T-helper 1 cell treated with Interleukin-12 subunit alpha and Interleukin-12 subunit beta and Interleukin-4 antibody, amounts not matched to agents 30 μg/mL and 1 μg/mL, for 36 hours (primary cell): Measurements from ENCODE around the gene MSMP.

ENCODE experiments used
- H3K27ac Mint-ChIP-seq: one replicate; pipeline ENCODE4 v1.8.0; 2021; ENCODE audit warnings: mild to moderate bottlenecking, mixed read lengths
- H3K27me3 Mint-ChIP-seq: one replicate; pipeline ENCODE4 v1.8.0; 2021; ENCODE audit warnings: low read depth, mixed read lengths
- H3K36me3 Mint-ChIP-seq: one replicate; pipeline ENCODE4 v1.8.0; 2021; ENCODE audit warnings: low read depth, mixed read lengths
- H3K4me1 Mint-ChIP-seq: one replicate; pipeline ENCODE4 v1.8.0; 2021; ENCODE audit warnings: low read depth, mixed read lengths
- H3K4me3 Mint-ChIP-seq: one replicate; pipeline ENCODE4 v1.8.0; 2021; ENCODE audit warnings: mild to moderate bottlenecking, moderate library complexity, mixed read lengths
- H3K9me3 Mint-ChIP-seq: one replicate; pipeline ENCODE4 v1.8.0; 2021; ENCODE audit warnings: mixed read lengths

MSMP gene

GRCh38 chr9:35728041-35728971 lies 25.8 kb downstream of the MSMP start:
- no peaks in the 10 kb centered on the region for H3K27me3 Mint-ChIP-seq
- peaks cover 20% of the 10 kb centered on the region for H3K36me3 Mint-ChIP-seq
- no peak overlapping the region for H3K4me3 Mint-ChIP-seq
- H3K4me1 Mint-ChIP-seq, result peaks cover 12% of the 10 kb centered on the region
- no peak overlapping the region for H3K27ac Mint-ChIP-seq
- H3K9me3 Mint-ChIP-seq, result no peaks in the 10 kb centered on the region

- Mint-ChIP-seq H3K9me3 (no peaks in the 10 kb centered on the region), H3K4me3 (no peak overlapping the region), H3K36me3 (peaks cover 20% of the 10 kb centered on the region), H3K27me3 (no peaks in the 10 kb centered on the region), H3K4me1 (peaks cover 6% of the 10 kb centered on the region), H3K27ac (peak overlapping the region; percentile 83)
These were observed 26.4 kb downstream of the MSMP start for GRCh38 chr9:35727676-35728040.

GRCh38 chr9:35726931-35727330 lies 27.1 kb downstream of the MSMP start:
- H3K9me3 Mint-ChIP-seq, result no peaks in the 10 kb centered on the region
- H3K36me3 Mint-ChIP-seq, result peaks cover 25% of the 10 kb centered on the region
- peak overlapping the region; percentile 83 for H3K27ac Mint-ChIP-seq
- H3K27me3 Mint-ChIP-seq, result no peaks in the 10 kb centered on the region
- peaks cover 8% of the 10 kb centered on the region for H3K4me1 Mint-ChIP-seq
- peak overlapping the region; percentile 72 for H3K4me3 Mint-ChIP-seq

GRCh38 chr9:35725362-35725761 lies 28.7 kb downstream of the MSMP start:
- Mint-ChIP-seq H3K4me1 (peaks cover 3% of the 10 kb centered on the region), H3K27me3 (no peaks in the 10 kb centered on the region), H3K27ac (no peak overlapping the region), H3K36me3 (peaks cover 31% of the 10 kb centered on the region), H3K9me3 (no peaks in the 10 kb centered on the region), H3K4me3 (no peak overlapping the region)

GRCh38 chr9:35723908-35724307 lies 30.2 kb downstream of the MSMP start:
- Mint-ChIP-seq H3K4me1 (peaks cover 3% of the 10 kb centered on the region), H3K27ac (no peak overlapping the region), H3K9me3 (no peaks in the 10 kb centered on the region), H3K4me3 (no peak overlapping the region), H3K27me3 (no peaks in the 10 kb centered on the region), H3K36me3 (peaks cover 43% of the 10 kb centered on the region)

GRCh38 chr9:35723426-35723825 lies 30.6 kb downstream of the MSMP start:
- no peak overlapping the region for H3K4me3 Mint-ChIP-seq
- no peaks in the 10 kb centered on the region for H3K9me3 Mint-ChIP-seq
- peaks cover 44% of the 10 kb centered on the region for H3K36me3 Mint-ChIP-seq
- H3K27ac Mint-ChIP-seq, result no peak overlapping the region
- peaks cover 3% of the 10 kb centered on the region for H3K4me1 Mint-ChIP-seq
- H3K27me3 Mint-ChIP-seq, result no peaks in the 10 kb centered on the region

- no peaks in the 10 kb centered on the region for H3K27me3 Mint-ChIP-seq
- no peak overlapping the region for H3K27ac Mint-ChIP-seq
- H3K36me3 Mint-ChIP-seq, result peaks cover 57% of the 10 kb centered on the region
- no peaks in the 10 kb centered on the region for H3K9me3 Mint-ChIP-seq
- peaks cover 3% of the 10 kb centered on the region for H3K4me1 Mint-ChIP-seq
- no peak overlapping the region for H3K4me3 Mint-ChIP-seq
These were observed 34.5 kb downstream of the MSMP start for GRCh38 chr9:35719546-35719945.

- no peak overlapping the region for H3K27ac Mint-ChIP-seq
- H3K4me1 Mint-ChIP-seq, result peaks cover 3% of the 10 kb centered on the region
- no peaks in the 10 kb centered on the region for H3K27me3 Mint-ChIP-seq
- H3K36me3 Mint-ChIP-seq, result peaks cover 59% of the 10 kb centered on the region
- H3K9me3 Mint-ChIP-seq, result no peaks in the 10 kb centered on the region
- H3K4me3 Mint-ChIP-seq, result no peak overlapping the region
These were observed 35.2 kb downstream of the MSMP start for GRCh38 chr9:35718721-35719511.

GRCh38 chr9:35717132-35717870 lies 36.8 kb downstream of the MSMP start:
- Mint-ChIP-seq H3K9me3 (no peaks in the 10 kb centered on the region), H3K4me3 (no peak overlapping the region), H3K36me3 (peaks cover 65% of the 10 kb centered on the region), H3K27me3 (no peaks in the 10 kb centered on the region), H3K4me1 (peaks cover 2% of the 10 kb centered on the region), H3K27ac (no peak overlapping the region)

GRCh38 chr9:35716230-35716629 lies 37.8 kb downstream of the MSMP start:
- Mint-ChIP-seq H3K27me3 (no peaks in the 10 kb centered on the region), H3K4me3 (no peak overlapping the region), H3K36me3 (peaks cover 64% of the 10 kb centered on the region), H3K4me1 (peaks cover 1% of the 10 kb centered on the region), H3K27ac (no peak overlapping the region), H3K9me3 (no peaks in the 10 kb centered on the region)

- no peak overlapping the region for H3K27ac Mint-ChIP-seq
- H3K9me3 Mint-ChIP-seq, result no peaks in the 10 kb centered on the region
- H3K4me3 Mint-ChIP-seq, result no peak overlapping the region
These were observed 39.4 kb downstream of the MSMP start for GRCh38 chr9:35714579-35715252.

GRCh38 chr9:35714123-35714522 lies 40.0 kb downstream of the MSMP start:
- H3K27me3 Mint-ChIP-seq, result no peaks in the 10 kb centered on the region
- no peak overlapping the region for H3K27ac Mint-ChIP-seq
- peaks cover 1% of the 10 kb centered on the region for H3K4me1 Mint-ChIP-seq
- peaks cover 66% of the 10 kb centered on the region for H3K36me3 Mint-ChIP-seq
- no peak overlapping the region for H3K4me3 Mint-ChIP-seq
- no peaks in the 10 kb centered on the region for H3K9me3 Mint-ChIP-seq

More at GRCh38 chr9:35714579-35715252, 39.4 kb downstream of the MSMP start:
- H3K4me1 Mint-ChIP-seq, result peaks cover 1% of the 10 kb centered on the region
- H3K36me3 Mint-ChIP-seq, result peaks cover 68% of the 10 kb centered on the region
- H3K27me3 Mint-ChIP-seq, result no peaks in the 10 kb centered on the region

GRCh38 chr9:35713578-35713977 lies 40.5 kb downstream of the MSMP start:
- no peak overlapping the region for H3K4me3 Mint-ChIP-seq

More at GRCh38 chr9:35713578-35713977, 40.5 kb downstream of the MSMP start:
- Mint-ChIP-seq H3K4me1 (peaks cover 1% of the 10 kb centered on the region), H3K36me3 (peaks cover 68% of the 10 kb centered on the region), H3K27ac (no peak overlapping the region), H3K9me3 (no peaks in the 10 kb centered on the region), H3K27me3 (no peaks in the 10 kb centered on the region)
